A172 (cell line): Measurements from ENCODE around the gene IQSEC1. TPM values are rescaled to one million over a fixed set of nuclear protein-coding genes. Genes with fewer than 3 reads are reported as not detected.
A peak's percentile ranks its signal among the peaks of the same experiment; 100 is the strongest.

Source experiments
- DNase-seq: peaks from one replicate; pipeline ENCODE4 v3.0.0-alpha.2; 2015; ENCODE audit warnings: low spot score
- total RNA-seq: library from RNA; depleted of rRNA; stranded (reverse); fragments of >200 nt; shearing (Covaris generic); gene quantifications from 2 replicates; pipeline ENCODE4 v1.2.3, GENCODE V29; 2014

The IQSEC1 gene
- total RNA-seq, 1 experiment from 2014 or later, result 25.8 TPM

DNA sequence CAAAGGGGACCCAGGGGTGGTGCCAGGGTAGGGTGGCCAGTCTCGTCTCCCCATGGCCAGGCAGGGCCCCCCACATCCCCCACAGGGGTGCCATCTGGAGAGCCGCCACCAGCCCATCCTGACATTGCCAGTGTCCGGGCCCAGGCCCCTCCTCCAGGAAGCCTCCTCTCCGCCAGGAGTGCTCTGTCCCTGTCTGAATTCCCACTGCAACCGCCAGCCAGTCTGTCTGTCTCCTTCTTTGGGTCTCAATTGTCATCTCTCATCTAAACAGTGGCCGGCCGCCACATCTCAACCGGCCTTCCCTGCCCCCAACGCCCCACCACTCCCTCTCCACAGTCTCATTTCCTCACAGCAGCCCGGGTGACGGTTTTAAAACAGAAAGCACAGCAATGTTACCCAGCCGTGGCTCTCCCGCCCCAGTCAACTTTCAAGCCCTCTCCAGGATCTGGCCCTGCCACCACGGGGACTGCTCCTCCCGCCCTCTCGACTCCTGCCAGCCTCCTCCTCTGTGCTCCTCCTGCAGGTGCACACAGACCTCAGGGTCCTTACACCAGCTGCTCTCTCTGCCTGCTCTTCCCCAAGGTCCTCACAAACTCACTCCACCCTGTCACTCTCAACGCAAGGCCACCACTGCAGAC, 57.0 kb downstream of the IQSEC1 start:
- peak; percentile 52 for DNase-seq

DNA sequence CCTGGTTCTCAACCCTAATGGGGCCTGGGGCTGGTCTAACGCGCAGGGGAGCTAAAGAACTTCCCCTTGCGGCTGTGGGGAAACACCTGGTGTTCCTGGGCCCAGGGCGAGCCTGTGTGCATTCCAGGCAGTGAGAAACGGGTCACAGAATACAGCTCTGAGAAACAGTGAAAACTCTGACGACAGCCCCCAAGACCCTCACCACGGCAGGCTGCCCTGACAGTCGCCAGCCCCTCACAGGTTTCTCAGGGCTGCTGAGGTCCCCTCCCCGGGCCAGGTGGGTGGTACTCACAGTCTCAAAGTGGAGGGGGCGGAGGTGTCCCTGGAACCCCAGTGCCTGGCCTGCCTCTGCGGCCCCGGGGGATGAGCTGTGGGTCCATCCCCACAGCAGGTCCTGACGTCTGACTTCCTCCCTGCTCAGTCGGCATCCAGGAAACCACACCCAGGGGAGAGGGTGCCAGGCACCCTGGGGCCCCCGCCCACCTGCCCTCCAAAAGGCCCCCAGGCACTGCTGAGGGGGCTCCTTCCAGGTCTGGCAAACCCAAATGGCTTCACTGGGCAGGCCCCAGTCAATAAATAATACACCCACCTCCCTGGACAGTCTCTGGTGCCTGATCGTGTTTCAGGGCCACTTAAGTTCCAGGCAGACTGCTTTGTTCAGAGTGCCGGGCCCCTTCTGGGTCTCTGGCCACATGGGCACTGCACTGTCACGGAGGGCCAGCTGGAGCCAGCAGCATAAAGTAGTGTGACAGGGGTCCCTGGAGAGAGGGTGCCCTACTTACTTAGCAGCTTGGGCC, 57.7 kb downstream of the IQSEC1 start:
- peak; percentile 56 for DNase-seq

DNA sequence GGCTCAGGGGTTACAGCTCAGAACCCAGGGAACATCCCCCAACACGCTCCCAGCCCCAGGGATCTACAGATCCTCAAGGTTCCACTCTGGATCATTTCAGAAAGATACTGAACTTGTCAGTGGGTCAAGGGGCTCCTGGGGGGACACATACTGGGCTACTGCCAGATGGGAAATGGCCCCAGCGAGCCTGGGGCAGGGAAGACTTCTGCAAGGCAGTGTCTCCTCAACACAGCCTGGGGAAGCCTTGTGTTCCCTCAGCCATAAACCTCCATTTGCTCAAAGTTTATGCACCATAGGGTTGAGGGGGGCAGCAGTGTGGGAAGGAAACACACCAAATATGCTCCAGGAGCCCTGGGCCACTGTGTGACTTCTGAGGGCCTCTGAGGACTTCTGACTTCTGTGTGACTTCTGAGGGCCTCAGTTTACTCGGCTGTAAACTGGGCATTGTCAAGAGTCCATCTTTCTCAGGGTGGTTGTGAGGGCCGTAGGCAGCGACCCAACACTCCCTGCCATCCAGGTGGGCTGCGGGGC, 58.4 kb downstream of the IQSEC1 start:
- DNase-seq, result no peak

DNA sequence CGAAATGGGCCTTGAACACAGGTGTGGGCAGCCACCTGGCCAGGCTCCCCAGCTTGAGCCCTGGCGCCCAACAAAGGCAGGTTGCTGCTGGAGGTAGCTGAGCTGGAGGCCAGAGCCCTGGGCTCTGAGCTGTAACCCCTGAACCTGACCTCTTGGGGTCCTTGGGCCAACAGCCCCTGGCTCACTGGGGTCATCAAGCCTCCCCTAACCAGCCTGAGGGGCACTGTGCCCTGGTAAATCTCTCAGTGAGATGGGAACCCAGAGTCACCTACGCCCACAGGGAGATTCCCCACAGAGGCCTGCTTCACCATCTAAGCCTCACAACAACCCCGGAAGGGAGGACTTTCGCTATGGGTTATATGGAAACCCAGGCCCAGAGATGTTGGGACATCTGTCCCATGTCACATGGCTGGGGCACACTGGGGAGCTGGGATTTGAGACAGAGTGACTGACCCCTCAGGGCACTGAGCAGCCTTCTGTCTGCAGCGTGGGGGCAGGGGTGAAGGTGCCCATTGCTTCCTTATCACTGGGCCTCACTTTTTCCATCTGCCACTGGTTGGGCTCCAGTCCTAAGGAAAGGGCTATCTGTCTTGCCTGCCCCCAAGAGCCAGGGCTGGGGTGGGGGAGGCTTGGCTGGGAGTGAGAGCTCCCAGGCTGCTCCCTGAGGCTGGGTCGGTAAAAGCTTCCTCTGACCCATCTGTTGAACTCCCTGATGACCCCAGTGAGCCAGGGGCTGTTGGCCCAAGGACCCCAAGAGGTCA, 59.1 kb downstream of the IQSEC1 start:
- DNase-seq, result no peak

DNA sequence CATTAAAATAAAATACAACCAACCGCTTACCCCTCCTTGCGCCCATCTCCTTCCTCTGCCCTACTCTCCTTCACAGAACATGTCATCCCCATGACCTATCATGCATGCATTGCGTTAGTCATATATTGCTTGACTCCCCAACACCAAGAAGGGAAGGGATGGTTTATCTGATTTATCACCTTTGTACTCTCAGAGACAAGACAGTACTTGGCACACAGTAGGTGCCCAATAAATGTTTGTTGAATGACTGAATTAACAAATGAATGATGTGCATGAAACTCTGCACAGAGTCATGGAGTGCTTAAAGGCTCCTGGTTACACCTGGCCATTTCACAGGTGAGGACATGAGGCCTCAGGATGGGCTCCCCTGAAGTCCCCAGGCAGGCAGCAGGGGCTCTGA, 59.7 kb downstream of the IQSEC1 start:
- no peak for DNase-seq

DNA sequence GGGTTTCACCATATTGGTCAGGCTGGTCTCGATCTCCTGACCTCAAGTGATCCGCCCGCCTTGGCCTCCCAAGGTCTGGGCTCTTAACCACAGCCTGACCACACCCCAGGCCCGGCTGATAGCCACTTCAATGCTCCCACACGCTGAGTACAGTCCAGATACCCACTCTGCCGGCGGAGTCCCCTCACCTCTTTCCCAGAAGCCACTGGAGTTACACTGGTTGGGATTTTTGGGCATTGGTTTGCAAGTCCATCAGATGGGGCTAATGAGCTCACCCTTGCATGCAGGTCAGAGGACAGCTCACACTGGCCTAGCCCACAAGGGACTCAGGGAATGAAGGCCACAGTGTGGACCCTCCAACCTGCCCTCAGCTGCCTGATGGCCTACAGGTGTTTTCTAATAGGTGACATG, 60.1 kb downstream of the IQSEC1 start:
- no peak for DNase-seq

DNA sequence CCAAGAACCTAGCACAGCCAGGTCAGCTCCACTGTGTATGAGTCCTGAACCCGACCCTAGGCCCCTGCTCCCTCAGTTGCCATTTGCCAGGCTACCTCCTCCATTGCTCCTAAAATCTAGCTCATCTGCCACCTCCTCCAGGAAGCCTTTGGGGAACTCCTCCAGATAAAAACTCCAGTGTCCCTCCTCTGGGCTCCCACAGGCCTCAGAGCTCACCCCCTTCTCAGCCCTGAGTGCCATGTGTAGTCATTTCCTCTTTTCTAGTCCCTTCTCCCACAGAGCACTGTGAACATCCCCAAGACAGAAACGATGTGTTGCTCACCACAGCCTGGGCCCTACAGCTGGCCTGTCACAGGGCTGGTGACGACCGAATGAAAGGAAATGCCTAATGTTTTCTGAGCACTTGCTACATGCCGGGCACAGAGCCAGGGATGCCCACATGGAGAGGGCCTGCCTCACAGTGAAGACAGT, 61.0 kb downstream of the IQSEC1 start:
- DNase-seq, result peak; percentile 90

DNA sequence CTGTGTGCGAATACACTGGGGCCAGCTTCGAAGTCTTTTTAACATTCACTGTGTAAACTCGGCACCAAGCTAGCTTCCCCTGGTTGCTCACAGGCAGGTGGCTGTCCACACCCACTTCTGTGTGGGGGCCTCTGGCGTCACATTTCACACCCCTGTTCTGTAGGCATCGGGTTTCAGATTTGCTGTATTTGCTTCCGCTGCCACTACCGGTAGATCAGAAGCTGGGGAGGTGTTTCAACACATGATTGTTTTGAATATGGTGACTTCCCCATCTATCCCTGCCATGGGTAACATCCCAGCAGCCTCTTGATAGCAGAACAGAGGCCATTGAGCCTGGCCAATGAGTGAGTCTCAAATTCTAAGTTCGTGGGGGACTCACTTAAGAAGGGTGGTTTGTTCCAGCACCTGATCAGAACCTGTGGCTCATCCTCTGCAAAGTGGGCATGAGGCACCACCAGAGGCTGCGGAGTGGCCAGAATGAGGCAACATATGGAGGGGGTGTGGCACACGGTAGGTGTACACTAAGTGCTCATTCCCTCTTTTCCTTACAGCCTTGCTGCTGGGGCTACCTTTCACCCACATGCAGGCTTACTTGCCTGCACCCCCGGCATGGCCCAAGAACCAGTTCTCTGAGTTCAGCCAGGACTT, 61.5 kb downstream of the IQSEC1 start:
- DNase-seq, result no peak

DNA sequence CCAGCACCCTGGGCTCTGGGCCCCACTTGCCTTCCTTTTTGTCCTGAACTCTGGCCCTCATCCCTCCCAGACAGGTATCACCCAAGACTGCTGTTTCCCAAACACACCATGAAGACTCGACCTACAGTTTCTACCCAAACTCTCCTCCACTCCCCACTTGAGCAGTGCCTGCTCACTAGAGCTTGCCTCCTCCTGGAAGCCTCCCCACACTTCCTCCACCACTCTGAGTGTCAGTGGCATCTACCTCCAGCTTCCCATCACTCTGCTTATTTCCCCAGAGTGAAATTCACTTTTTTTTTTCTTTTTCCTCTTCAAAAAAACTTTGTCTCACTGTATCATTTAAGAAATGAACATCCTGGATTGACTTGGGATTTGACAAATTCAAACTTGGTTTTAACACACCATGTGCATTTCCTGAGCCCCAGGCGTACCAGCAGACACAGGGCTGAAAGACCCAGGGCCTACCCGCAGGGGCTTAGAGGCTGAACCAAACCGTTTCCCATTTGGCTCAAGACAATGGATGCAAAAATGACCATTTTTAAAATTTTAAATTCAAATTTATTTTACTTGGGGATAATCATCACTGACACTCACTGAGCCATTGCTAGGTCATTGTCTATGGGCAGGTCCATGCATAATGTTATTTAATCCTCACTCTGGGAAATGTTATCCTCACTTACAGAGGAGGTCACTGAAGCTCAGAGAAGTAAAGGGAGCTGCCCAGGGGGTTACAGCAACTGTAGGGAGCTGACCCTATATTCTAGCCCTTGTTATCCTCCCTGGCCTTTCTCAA, 62.3 kb downstream of the IQSEC1 start:
- DNase-seq, result no peak

DNA sequence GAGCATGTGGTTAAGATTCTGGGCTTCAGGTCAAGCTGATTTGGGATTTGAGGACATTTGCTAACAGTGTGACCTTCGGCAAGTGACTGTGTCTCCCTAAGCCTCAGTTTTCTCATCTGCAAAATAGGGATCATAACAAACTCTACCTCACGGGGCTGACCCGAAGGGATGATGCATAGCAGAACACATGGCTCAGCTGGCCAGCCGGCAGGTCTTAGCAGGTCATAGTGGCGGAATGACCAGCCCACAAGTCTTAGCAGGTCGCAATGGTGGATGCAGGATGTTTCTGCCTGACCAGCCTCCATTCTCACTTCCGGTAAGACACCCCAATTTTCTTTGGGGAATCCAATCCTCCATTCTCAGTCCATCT, 63.3 kb downstream of the IQSEC1 start:
- no peak for DNase-seq

DNA sequence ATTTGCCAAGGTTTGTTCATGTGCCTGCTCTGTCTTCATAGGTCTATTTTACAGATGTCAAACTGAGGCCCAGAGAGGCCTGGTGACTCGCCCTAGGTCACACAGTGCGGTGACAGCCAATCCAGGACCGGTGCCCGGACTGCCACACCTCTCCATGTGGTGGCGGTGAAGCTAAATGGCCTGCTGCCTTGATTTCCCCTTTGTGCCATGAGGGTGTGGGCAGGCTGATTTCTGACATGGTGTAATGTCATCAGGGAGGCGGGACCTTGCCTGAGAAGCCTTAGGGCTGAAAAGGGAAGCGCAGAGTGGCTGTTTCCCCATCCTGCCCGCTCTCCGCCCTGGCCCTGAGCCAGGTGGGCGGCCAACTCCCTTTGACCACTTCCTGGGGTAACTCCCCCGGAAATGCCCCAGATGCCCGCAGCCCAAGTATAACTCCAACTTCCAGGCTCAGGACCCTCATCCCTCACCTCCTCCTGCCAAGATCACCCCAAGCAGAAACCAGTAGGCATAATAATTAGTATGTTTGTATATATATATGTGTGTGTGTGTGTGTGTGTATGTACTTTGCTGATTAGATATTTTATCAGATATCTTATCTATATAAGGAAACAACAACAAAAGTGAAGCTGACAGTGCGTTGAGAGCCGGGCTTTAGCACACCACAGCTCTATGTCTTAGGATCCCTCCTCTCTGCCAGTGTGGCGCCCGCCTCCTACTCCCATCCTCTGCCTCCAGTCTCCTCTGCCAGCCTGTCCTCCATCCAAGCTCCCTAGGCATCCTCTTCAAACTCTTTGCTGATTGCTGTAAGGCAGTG, 63.9 kb downstream of the IQSEC1 start:
- DNase-seq, result peak; percentile 86

DNA sequence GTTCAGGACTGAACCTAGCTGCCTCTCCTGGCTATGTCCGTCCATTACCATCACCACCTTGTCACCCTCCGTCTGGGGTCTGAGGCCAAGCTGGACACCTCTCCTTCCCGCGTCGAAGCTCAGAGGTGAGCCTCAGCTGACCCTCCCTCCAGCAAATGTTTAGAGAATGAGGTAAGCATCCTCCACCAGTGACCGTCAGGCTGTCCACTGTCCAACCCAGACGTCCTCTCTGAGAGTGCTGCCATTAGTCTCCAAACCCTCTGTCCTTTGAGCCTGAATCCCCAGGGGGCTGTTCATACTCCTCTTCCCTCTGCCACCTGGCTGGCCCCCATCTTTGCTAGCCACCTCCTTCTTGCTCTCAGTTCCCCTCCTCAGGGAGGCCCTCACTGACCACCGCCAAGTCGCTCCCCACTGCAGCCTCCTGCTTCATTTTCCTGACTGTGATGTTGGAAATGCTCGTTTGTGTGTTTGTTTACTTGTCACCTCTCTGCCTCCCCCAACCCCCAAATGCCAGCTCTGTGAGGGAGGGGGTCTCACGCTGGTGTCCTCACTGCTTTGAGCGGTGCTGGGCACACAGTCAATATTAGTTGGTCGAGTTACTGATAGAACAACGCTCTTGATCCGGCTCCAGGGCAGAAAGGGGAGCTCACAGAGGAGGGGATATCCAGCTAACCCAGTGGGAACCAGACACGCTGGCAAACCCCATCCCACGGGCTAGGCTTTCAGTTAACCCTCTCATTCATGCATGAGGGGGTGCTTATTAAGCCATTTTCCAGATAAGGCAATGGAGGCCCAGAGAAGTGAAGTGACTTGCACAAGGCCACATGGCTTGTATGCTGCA, 64.9 kb downstream of the IQSEC1 start:
- DNase-seq, result no peak

DNA sequence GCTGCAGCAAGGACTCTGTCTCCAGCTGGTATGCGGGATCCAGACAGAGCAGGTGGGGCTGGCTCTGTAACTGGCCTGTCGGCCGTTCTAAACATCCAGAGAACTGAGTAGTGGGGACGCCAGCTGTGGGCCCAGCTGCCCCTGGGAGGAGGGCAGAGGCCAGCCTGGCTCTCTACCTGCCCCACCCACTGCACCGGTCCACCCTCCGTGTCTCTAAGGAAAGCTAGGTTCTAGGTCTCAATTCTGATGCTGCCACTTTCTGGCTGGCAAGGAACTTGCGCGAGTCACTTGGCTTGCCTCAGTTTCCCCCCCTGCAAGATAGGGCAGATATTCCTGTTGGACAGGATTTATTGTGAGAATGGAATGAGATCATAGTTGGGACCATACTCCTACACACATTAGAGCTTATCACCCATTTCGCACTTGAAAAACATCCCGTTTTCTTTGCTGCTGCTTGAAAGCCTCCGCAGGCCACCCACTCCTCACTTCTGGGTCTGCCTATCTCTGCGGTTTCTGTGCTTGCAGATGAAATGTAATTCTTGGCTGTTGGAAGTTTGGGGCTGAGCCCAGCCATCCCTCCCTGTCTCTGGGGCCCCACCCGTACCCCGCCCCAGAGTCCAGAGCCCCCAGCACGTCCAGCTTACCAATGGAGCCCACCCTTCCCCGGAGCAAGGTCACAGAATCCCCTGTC, 65.8 kb downstream of the IQSEC1 start:
- no peak for DNase-seq

DNA sequence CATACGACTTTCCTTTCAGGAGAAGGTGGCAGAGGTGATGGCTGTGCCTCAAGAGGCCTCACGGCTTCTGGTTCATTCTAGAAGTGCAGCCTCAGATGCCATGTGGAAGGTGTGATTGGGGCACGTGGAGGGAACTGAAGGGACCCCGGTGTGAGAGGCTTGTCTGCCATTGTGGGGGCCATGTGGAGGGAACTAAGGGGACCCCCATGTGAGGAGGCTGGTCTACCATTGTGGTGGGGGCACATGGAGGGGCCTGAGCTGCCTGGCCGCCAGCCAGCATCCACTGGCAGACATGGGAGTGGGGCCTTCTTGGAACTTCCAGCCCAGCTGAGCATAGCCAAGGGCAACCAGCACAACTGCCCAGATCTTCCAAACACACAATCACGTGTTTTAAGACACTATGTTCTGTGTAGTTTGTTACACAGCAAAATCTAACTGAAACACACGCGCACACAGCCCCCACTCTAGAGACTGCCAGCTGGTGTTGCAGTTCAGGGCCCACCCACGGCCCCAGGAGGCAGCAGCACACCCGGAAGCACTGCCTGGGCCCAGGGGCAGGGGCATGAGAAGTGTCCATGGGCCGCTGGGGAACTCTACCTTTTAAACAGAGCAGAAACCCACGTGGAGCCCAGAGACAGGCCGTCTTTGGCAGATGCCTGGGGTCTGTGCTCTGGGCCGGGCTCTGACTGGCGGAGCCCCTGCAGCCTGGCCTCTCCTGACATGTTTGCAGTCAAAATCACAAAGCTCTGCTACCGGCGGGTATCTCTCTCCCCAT, 66.8 kb downstream of the IQSEC1 start:
- no peak for DNase-seq

DNA sequence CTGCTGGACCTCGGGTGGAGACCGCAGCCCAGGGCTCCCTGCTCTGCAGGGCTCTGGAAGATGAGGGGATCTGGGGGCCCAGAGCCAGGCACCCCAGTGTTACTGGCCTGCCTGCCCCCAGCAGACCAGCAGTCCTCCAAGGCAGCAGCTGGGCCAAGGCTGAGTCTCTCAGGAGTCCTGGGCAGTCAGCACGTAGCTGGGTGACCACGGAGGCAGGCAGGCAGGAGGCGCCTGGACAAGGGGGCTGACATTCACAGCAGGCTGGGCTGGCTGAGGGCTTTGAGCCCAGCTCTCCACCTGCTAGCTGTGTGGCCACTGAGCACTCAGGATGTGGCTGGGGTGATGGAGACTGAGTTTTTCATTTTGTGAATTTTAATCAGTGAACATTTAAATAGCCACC, 67.9 kb downstream of the IQSEC1 start:
- no peak for DNase-seq

DNA sequence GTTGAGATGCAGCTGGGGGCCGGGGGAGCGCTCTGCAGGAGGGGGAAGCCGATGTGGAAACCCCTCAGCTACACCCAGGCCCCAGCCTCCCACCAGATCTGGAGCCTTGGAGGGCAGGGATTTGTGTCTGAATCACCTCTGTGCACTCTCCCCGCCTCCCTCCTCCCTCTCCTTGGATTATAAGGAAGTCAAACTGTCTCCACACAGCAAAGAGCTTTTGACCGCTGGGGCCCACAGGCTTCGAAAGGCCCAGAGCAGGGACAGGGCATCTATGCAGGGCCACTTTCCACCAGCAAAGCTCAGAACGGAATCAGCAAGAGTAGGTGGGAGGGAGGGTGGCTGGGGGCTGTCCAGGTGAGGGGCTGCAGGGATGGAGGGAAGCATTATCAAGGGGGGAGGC, 68.9 kb downstream of the IQSEC1 start:
- DNase-seq, result no peak

DNA sequence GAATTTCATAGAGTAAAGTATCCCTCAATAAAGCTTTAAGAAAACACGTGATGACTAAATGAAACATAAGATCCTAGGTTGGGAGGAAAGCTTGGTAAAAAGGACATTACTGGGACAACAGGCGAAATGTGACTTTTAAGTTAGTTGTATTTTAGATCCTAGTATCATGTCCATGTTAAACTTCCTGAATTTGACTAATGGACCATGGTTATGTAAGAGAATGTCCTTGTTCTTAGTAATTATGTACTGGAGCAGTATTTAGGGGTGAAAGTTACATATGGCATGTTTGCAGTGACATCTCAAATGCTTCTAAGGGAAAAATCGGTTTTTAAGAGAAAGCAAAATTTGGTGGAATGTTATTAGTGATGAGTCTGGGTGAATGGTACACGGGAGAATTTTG, 69.6 kb downstream of the IQSEC1 start:
- DNase-seq, result no peak
